Measurements from ENCODE around the gene RAP2A. TPM values are rescaled to one million over a fixed set of nuclear protein-coding genes. Genes with fewer than 3 reads are reported as not detected.

Gene RAP2A
- total RNA-seq, 1 donor from 2014 or later, result 46.6 TPM

DNA sequence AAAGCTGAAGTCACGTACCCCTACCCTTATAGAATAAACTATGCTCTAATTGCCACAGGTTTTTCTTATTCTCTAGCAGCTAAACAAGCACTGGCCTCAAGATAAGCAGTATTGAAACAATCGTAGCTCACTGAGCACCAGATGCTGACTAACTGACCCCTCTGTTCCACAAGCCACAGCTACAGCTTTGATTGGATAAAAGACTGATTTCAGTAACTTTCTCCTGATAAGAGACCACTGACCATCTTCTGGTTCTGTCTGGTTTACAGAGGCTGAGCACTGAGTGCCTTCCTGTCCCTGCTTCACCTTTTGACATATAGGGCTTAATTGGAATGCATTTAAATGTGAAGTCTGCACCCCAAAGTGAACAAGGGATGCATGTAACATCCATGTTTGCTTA is 8.4 kb upstream of the RAP2A start:
- no peak overlapping the region for H3K4me3 ChIP-seq (ENCODE audit: insufficient read depth, low read depth, low read length)
- H2AFZ ChIP-seq (ENCODE audit: low read depth, low read length), result no peak overlapping the region
- DNase-seq (ENCODE audit: low read depth) (peak; percentile 41), FAIRE-seq (no peak)
- Mint-ChIP-seq H3K36me3 (ENCODE audit: low read depth, unreplicated experiment) (no peaks in the 10 kb centered on the region), H3K27me3 (ENCODE audit: low read depth, unreplicated experiment) (no peaks in the 10 kb centered on the region), H3K27ac (ENCODE audit: unreplicated experiment) (no peak overlapping the region), H3K4me3 (ENCODE audit: unreplicated experiment) (no peak overlapping the region), H3K9me3 (ENCODE audit: unreplicated experiment) (no peaks in the 10 kb centered on the region), H3K4me1 (ENCODE audit: low read depth, unreplicated experiment) (peaks cover 8% of the 10 kb centered on the region)
- H3K9ac ChIP-seq (ENCODE audit: low read length), result no peak overlapping the region
- H3K27me3 ChIP-seq (ENCODE audit: insufficient read depth, low read length), result no peaks in the 10 kb centered on the region
- H3K4me2 ChIP-seq (ENCODE audit: low read length), result no peak overlapping the region
- peaks cover 6% of the 10 kb centered on the region for H3K4me1 ChIP-seq (ENCODE audit: insufficient read depth, low read length)
- no peak overlapping the region for H3K27ac ChIP-seq (ENCODE audit: low read depth, low read length)
- no peaks in the 10 kb centered on the region for H4K20me1 ChIP-seq (ENCODE audit: insufficient read depth, low read length)
- H3K79me2 ChIP-seq (ENCODE audit: insufficient read depth, low read length), result no peaks in the 10 kb centered on the region
- no peaks in the 10 kb centered on the region for H3K9me3 ChIP-seq (ENCODE audit: insufficient read depth, low read depth, low read length)
- TF ChIP-seq CTCF (IDR thresholded peaks at IDR 0.05; ENCODE audit: insufficient read depth, low read depth, low read length) (no peak), EZH2 (IDR thresholded peaks at IDR 0.05; ENCODE audit: insufficient read depth, low read length) (no peak)
- no peaks in the 10 kb centered on the region for H3K36me3 ChIP-seq (ENCODE audit: insufficient read depth, low read length)

GRCh38 chr13:97426695-97427094 is 7.3 kb upstream of the RAP2A start:
- no peak overlapping the region for H3K27ac ChIP-seq (ENCODE audit: low read depth, low read length)
- Mint-ChIP-seq H3K4me1 (ENCODE audit: low read depth, unreplicated experiment) (peaks cover 13% of the 10 kb centered on the region), H3K4me3 (ENCODE audit: unreplicated experiment) (no peak overlapping the region), H3K36me3 (ENCODE audit: low read depth, unreplicated experiment) (no peaks in the 10 kb centered on the region), H3K27me3 (ENCODE audit: low read depth, unreplicated experiment) (no peaks in the 10 kb centered on the region), H3K27ac (ENCODE audit: unreplicated experiment) (no peak overlapping the region), H3K9me3 (ENCODE audit: unreplicated experiment) (no peaks in the 10 kb centered on the region)
- H3K4me3 ChIP-seq (ENCODE audit: insufficient read depth, low read depth, low read length), result no peak overlapping the region
- no peak overlapping the region for H3K4me2 ChIP-seq (ENCODE audit: low read length)
- H3K79me2 ChIP-seq (ENCODE audit: insufficient read depth, low read length), result no peaks in the 10 kb centered on the region
- no peaks in the 10 kb centered on the region for H4K20me1 ChIP-seq (ENCODE audit: insufficient read depth, low read length)
- no peaks in the 10 kb centered on the region for H3K9me3 ChIP-seq (ENCODE audit: insufficient read depth, low read depth, low read length)
- no peaks in the 10 kb centered on the region for H3K36me3 ChIP-seq (ENCODE audit: insufficient read depth, low read length)
- FAIRE-seq (no peak), DNase-seq (ENCODE audit: low read depth) (no peak)
- H3K4me1 ChIP-seq (ENCODE audit: insufficient read depth, low read length), result peaks cover 6% of the 10 kb centered on the region
- TF ChIP-seq EZH2 (IDR thresholded peaks at IDR 0.05; ENCODE audit: insufficient read depth, low read length) (no peak), CTCF (IDR thresholded peaks at IDR 0.05; ENCODE audit: insufficient read depth, low read depth, low read length) (no peak)
- no peaks in the 10 kb centered on the region for H3K27me3 ChIP-seq (ENCODE audit: insufficient read depth, low read length)
- H2AFZ ChIP-seq (ENCODE audit: low read depth, low read length), result no peak overlapping the region
- no peak overlapping the region for H3K9ac ChIP-seq (ENCODE audit: low read length)

DNA sequence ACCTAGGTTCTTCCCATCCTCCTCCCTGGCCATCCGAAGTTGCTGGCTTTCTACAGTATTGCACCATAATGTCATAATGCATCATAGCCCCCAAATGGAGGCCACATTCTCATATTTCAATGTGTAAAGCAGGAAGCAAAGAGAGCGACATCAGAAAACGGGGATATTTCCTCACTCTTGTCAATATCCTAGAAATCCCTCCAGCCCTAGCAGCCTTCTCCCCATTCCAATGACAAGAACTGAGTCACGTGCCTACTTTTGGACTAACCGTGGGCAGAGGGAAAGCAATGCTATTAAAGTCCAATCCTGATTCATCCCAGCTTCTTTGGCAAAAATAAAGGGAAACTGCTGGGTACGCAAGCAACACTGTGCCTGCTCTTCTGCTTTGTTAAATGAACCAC is 4.3 kb upstream of the RAP2A start:
- H3K4me2 ChIP-seq (ENCODE audit: low read length), result peak overlapping the region; percentile 80
- H3K9me3 ChIP-seq (ENCODE audit: insufficient read depth, low read depth, low read length), result no peaks in the 10 kb centered on the region
- FAIRE-seq, result no peak
- H3K4me3 ChIP-seq (ENCODE audit: insufficient read depth, low read depth, low read length), result peak overlapping the region; percentile 40
- H3K27ac ChIP-seq (ENCODE audit: low read depth, low read length), result no peak overlapping the region
- Mint-ChIP-seq H3K27me3 (ENCODE audit: low read depth, unreplicated experiment) (no peaks in the 10 kb centered on the region), H3K4me3 (ENCODE audit: unreplicated experiment) (peak overlapping the region; percentile 47), H3K36me3 (ENCODE audit: low read depth, unreplicated experiment) (no peaks in the 10 kb centered on the region), H3K27ac (ENCODE audit: unreplicated experiment) (peak overlapping the region; percentile 75), H3K9me3 (ENCODE audit: unreplicated experiment) (no peaks in the 10 kb centered on the region), H3K4me1 (ENCODE audit: low read depth, unreplicated experiment) (peaks cover 17% of the 10 kb centered on the region)
- peaks cover under 1% of the 10 kb centered on the region for H4K20me1 ChIP-seq (ENCODE audit: insufficient read depth, low read length)
- H3K27me3 ChIP-seq (ENCODE audit: insufficient read depth, low read length), result no peaks in the 10 kb centered on the region
- H2AFZ ChIP-seq (ENCODE audit: low read depth, low read length), result peak overlapping the region; percentile 51
- H3K79me2 ChIP-seq (ENCODE audit: insufficient read depth, low read length), result peaks cover 4% of the 10 kb centered on the region
- no peaks in the 10 kb centered on the region for H3K36me3 ChIP-seq (ENCODE audit: insufficient read depth, low read length)
- H3K9ac ChIP-seq (ENCODE audit: low read length), result peak overlapping the region; percentile 46
- DNase-seq (ENCODE audit: low read depth), result peak; percentile 52
- TF ChIP-seq EZH2 (IDR thresholded peaks at IDR 0.05; ENCODE audit: insufficient read depth, low read length) (no peak), CTCF (IDR thresholded peaks at IDR 0.05; ENCODE audit: insufficient read depth, low read depth, low read length) (no peak)
- peaks cover 6% of the 10 kb centered on the region for H3K4me1 ChIP-seq (ENCODE audit: insufficient read depth, low read length)
